Central memory CD8-positive, alpha-beta T cell (primary cell): ENCODE data around the gene RHOA.
"Not testable (repeated sequence)": the region's sequence is repeated elsewhere in the genome, so short reads cannot be mapped to it uniquely, and the experiment has no call there.

ENCODE experiments used
- ATAC-seq: fragments of 150-1000 bp; cut with Tn5 transposase; replicated peaks from 2 replicates; pipeline ENCODE4 v1.10.0; 2022; ENCODE audit warnings: mild to moderate bottlenecking, moderate FRiP score, moderate number of reproducible peaks; ENCODE audit not compliant: poor library complexity, severe bottlenecking; ENCODE audit errors: extremely low read depth
- DNase-seq, 2 donors: peaks; one replicate each; pipeline ENCODE4 v3.0.0; 2021; ENCODE audit warnings: low spot score in 2 of 2
- H3K27ac Mint-ChIP-seq: one replicate; pipeline ENCODE4 v1.8.0; 2022; ENCODE audit warnings: low read depth, mild to moderate bottlenecking, moderate library complexity, mixed read lengths
- H3K27me3 Mint-ChIP-seq: one replicate; pipeline ENCODE4 v1.8.0; 2022; ENCODE audit warnings: mixed read lengths
- H3K36me3 Mint-ChIP-seq: one replicate; pipeline ENCODE4 v1.8.0; 2022; ENCODE audit warnings: mild to moderate bottlenecking, moderate library complexity, mixed read lengths; ENCODE audit not compliant: insufficient read depth
- H3K4me1 Mint-ChIP-seq: one replicate; pipeline ENCODE4 v1.8.0; 2022; ENCODE audit warnings: mixed read lengths
- H3K4me3 Mint-ChIP-seq: one replicate; pipeline ENCODE4 v1.8.0; 2022; ENCODE audit warnings: mild to moderate bottlenecking, moderate library complexity, mixed read lengths
- H3K9me3 Mint-ChIP-seq: one replicate; pipeline ENCODE4 v1.8.0; 2022; ENCODE audit warnings: mixed read lengths

The RHOA gene

DNA sequence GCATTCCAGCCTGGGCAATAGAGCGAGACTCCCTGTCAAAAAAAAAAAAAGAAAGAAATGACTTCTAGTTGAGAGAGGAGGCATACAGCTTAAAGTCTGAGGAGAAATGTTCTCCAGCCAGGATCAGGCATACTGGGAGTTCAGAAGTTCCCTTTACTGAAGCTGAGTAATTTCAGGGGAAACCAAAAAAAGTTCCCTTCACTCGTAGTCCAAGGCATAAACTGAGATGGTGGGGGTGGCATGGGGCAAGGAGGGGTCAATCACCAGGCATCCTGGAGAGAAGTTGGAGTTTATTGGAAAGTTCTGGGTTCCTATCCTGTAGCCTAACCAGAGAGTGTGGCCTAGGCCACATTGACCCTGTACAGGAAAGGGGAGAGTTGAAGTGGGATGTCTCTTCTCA is 59.5 kb downstream of the RHOA start:
- peaks cover 6% of the 10 kb centered on the region for H3K36me3 Mint-ChIP-seq
- no peaks in the 10 kb centered on the region for H3K27me3 Mint-ChIP-seq
- no peak overlapping the region for H3K27ac Mint-ChIP-seq
- H3K4me3 Mint-ChIP-seq = no peak overlapping the region
- H3K4me1 Mint-ChIP-seq = peaks cover 10% of the 10 kb centered on the region
- DNase-seq = no peak
- no peak for ATAC-seq
- H3K9me3 Mint-ChIP-seq = no peaks in the 10 kb centered on the region

DNA sequence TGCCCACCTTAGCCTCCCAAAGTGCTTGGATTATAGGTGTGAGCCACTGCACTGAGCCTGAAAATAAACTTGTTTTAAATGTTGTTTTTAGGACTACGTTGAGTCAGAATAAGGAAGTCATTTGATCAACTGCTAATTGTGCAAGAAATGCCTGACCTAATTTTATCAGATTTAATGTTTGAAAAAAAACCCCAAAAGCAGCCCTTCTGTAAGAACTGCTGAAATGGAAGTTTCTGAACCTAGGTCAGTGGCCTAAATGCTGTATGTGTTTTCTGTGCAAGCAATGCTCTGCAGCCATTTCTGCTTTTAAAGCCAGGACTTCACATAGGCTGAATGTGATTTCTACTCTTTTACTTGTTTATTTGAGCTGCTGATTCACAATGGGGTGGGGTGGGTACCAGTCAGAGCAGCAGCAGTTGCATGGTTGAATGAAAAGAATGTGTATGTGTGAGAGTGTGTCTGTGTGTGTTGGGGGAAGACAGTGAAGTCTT is 60.2 kb downstream of the RHOA start:
- Mint-ChIP-seq H3K27ac (no peak overlapping the region), H3K9me3 (no peaks in the 10 kb centered on the region), H3K4me3 (no peak overlapping the region), H3K27me3 (no peaks in the 10 kb centered on the region), H3K4me1 (peaks cover 6% of the 10 kb centered on the region), H3K36me3 (peaks cover 6% of the 10 kb centered on the region)
- no peak for ATAC-seq
- DNase-seq = no peak

- no peaks in the 10 kb centered on the region for H3K27me3 Mint-ChIP-seq
- no peak for ATAC-seq
- no peak for DNase-seq
- H3K9me3 Mint-ChIP-seq = no peaks in the 10 kb centered on the region
- peaks cover 4% of the 10 kb centered on the region for H3K36me3 Mint-ChIP-seq
- no peak overlapping the region for H3K27ac Mint-ChIP-seq
- no peaks in the 10 kb centered on the region for H3K4me1 Mint-ChIP-seq
- H3K4me3 Mint-ChIP-seq = no peak overlapping the region
Measured at GRCh38 chr3:49349348-49350114, 62.2 kb downstream of the RHOA start.

- H3K27ac Mint-ChIP-seq, H3K36me3 Mint-ChIP-seq, H3K4me3 Mint-ChIP-seq, H3K9me3 Mint-ChIP-seq, DNase-seq, ATAC-seq, H3K27me3 Mint-ChIP-seq, H3K4me1 Mint-ChIP-seq: not testable (repeated sequence)
Measured at GRCh38 chr3:49348361-49348760, 63.4 kb downstream of the RHOA start.

- no peak for DNase-seq
- Mint-ChIP-seq H3K27me3 (no peaks in the 10 kb centered on the region), H3K4me1 (no peaks in the 10 kb centered on the region), H3K9me3 (no peaks in the 10 kb centered on the region), H3K4me3 (no peak overlapping the region), H3K27ac (no peak overlapping the region), H3K36me3 (peaks cover 3% of the 10 kb centered on the region)
- no peak for ATAC-seq
Measured at GRCh38 chr3:49346797-49347251, 65.0 kb downstream of the RHOA start.

DNA sequence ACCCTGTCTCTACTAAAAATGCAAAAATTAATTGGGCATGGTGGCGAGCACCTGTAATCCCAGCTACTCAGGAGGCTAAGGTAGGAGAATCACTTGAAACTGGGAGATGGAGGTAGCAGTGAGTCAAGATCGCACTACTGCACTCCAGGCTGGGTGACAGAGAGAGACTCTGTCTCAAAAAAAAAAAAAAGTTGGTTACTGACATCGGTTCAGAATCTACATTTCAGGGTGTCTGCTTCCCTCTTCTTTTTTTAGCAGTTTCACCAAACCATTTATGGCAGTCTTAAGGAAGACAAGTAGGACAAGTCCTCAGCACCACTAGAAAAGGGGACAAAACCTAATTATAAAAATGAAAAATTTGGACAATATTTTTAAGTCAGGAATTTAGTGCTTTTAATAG is 68.6 kb downstream of the RHOA start:
- peaks cover 11% of the 10 kb centered on the region for H3K36me3 Mint-ChIP-seq
- no peaks in the 10 kb centered on the region for H3K9me3 Mint-ChIP-seq
- no peaks in the 10 kb centered on the region for H3K27me3 Mint-ChIP-seq
- DNase-seq = no peak
- no peak overlapping the region for H3K27ac Mint-ChIP-seq
- H3K4me1 Mint-ChIP-seq = peaks cover 29% of the 10 kb centered on the region
- no peak overlapping the region for H3K4me3 Mint-ChIP-seq
- no peak for ATAC-seq

GRCh38 chr3:49341996-49342395 is 69.8 kb downstream of the RHOA start:
- H3K27ac Mint-ChIP-seq = peak overlapping the region; percentile 93
- ATAC-seq = no peak
- no peaks in the 10 kb centered on the region for H3K9me3 Mint-ChIP-seq
- H3K4me1 Mint-ChIP-seq = peaks cover 33% of the 10 kb centered on the region
- peaks cover 14% of the 10 kb centered on the region for H3K36me3 Mint-ChIP-seq
- H3K4me3 Mint-ChIP-seq = no peak overlapping the region
- no peaks in the 10 kb centered on the region for H3K27me3 Mint-ChIP-seq
- DNase-seq = no peak

DNA sequence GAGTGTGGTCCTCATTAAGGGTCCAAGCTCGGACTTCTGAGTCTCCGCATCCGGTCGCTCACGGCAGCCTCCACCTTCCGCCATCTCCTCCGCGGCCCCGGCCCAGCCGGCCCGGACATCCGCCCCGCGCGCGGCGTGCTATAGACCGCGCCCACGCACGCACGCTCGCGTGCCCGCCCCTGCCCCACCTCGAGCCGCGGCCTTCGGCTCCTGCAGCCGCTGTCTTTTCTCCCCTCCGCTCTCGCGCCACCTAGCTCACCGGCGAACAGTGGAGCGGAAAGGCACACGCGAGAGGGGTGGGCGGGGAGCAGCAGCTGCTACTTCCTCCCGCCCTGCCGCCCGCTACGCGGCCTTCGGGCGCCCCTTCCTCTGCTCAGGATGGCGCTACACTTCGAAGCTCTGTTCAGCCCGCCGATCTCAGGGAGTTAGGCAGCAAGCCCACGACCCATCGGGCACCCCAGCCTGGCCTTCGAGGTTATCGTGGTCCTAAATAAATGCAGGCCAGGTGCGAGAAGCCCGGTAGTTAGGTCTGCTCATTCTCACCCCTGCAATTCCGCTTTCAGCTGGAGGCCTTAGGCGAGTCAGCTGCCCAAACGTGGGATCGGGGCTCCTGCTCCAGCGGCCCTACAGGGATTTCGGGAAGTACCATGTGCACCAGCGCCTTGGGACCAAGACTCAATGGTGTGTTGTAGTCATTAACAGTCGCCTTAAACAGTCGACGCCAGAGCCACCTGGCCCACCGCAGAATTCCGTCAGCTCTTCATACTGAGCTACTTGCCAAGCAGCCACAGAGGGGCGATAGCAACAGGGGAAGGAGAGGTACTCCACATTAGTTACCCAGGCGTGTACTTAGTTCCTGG is 71.6 kb downstream of the RHOA start, which contains the start of gene USP4:
Gene USP4 (minus strand): TSS at position 113 of the 860 bp plus-strand sequence. CDS start 29 bp downstream, at position 84.
- ATAC-seq (peak; percentile 93), DNase-seq (peak; percentile 70 to 83)
- Mint-ChIP-seq H3K36me3 (peaks cover 24% of the 10 kb centered on the region), H3K4me3 (peak within 1 kb of the TSS; percentile 95), H3K9me3 (no peaks in the 10 kb centered on the region), H3K27ac (peak within 1 kb of the TSS; percentile 93), H3K4me1 (peaks cover 33% of the 10 kb centered on the region), H3K27me3 (no peaks in the 10 kb centered on the region)

GRCh38 chr3:49339581-49339940 is 72.2 kb downstream of the RHOA start:
- Mint-ChIP-seq H3K36me3 (peaks cover 29% of the 10 kb centered on the region), H3K9me3 (no peaks in the 10 kb centered on the region), H3K4me1 (peaks cover 33% of the 10 kb centered on the region), H3K4me3 (peak overlapping the region; percentile 95), H3K27ac (peak overlapping the region; percentile 93), H3K27me3 (no peaks in the 10 kb centered on the region)
- DNase-seq (peak in 1 of 2 donors; percentile 14), ATAC-seq (no peak)

DNA sequence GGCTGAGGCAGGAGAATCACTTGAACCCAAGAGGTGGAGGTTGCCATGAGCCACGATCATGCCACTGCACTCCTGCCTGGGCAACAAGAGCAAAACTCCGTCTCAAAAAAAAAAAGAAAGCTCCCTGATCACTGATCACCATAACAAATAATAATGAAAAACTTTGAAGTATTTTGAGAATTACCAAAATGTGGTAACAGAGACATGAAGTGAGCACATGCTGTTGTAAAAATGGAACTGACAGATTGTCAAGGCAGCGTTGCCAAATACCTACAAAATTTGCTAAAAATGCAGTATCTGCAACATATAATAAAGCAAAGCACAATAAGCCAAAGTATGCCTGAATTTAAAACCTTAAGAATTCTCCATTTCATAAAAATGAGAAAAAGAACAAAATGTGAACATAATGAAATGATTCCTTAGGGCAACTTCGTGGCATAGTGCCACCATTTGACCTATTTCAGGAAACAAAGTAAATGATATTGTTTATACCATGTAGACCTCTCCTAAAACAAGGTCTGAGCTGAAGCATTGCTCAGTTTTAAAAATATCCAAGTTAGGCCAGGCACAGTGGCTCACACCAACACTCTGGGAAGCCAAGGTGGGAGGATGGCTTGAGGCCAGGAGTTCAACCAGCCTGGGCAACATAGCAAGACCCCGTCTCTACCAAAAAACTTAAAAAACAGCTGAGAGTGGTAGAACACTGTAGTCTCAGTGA is 77.7 kb downstream of the RHOA start:
- peaks cover 67% of the 10 kb centered on the region for H3K36me3 Mint-ChIP-seq
- no peaks in the 10 kb centered on the region for H3K9me3 Mint-ChIP-seq
- no peak for ATAC-seq
- peaks cover 26% of the 10 kb centered on the region for H3K4me1 Mint-ChIP-seq
- no peak overlapping the region for H3K4me3 Mint-ChIP-seq
- no peak for DNase-seq
- no peak overlapping the region for H3K27ac Mint-ChIP-seq
- H3K27me3 Mint-ChIP-seq = no peaks in the 10 kb centered on the region

DNA sequence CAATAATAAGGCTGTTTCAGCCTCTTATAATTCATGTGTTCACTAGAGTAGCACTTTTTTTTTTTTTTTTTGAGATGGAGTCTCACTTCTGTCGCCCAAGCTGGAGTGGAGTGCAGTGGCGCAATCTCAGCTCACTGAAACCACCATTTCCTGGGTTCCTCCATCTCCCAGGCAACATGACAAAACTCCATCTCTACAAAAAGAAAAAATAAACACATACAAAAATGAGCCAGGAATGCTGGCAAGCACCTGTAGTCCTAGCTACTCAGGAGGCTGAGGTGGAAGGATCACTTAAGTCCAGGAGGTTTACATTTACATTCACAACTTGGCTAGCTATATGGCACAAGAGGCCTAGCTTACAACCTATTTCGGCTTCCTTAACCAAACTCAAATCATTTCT is 78.7 kb downstream of the RHOA start:
- H3K4me1 Mint-ChIP-seq = peaks cover 17% of the 10 kb centered on the region
- peaks cover 69% of the 10 kb centered on the region for H3K36me3 Mint-ChIP-seq
- H3K27me3 Mint-ChIP-seq = no peaks in the 10 kb centered on the region
- H3K9me3 Mint-ChIP-seq = no peaks in the 10 kb centered on the region
- H3K4me3 Mint-ChIP-seq = no peak overlapping the region
- DNase-seq (no peak), ATAC-seq (no peak)
- no peak overlapping the region for H3K27ac Mint-ChIP-seq

GRCh38 chr3:49329186-49329585 is 82.6 kb downstream of the RHOA start:
- H3K27me3 Mint-ChIP-seq = no peaks in the 10 kb centered on the region
- H3K4me1 Mint-ChIP-seq = peaks cover 14% of the 10 kb centered on the region
- no peak overlapping the region for H3K4me3 Mint-ChIP-seq
- DNase-seq = no peak
- ATAC-seq = no peak
- peaks cover 81% of the 10 kb centered on the region for H3K36me3 Mint-ChIP-seq
- no peak overlapping the region for H3K27ac Mint-ChIP-seq
- H3K9me3 Mint-ChIP-seq = no peaks in the 10 kb centered on the region
